Cerebellar cortex (tissue), 1 donor: ENCODE results near the gene LPAR2.

Experiments used
- DNase-seq: peaks from one replicate; pipeline ENCODE4 v3.0.0-alpha.2; 2015; ENCODE audit warnings: low spot score

LPAR2 gene

GRCh38 chr19:19653597-19654147 is 25.7 kb upstream of the LPAR2 start:
- DNase-seq, result no peak

- no peak for DNase-seq
Measured at GRCh38 chr19:19652482-19653295, 24.7 kb upstream of the LPAR2 start.

GRCh38 chr19:19651076-19651475 is 23.1 kb upstream of the LPAR2 start:
- DNase-seq, result peak; percentile 61

GRCh38 chr19:19650331-19650730 is 22.3 kb upstream of the LPAR2 start:
- DNase-seq, result no peak

DNA sequence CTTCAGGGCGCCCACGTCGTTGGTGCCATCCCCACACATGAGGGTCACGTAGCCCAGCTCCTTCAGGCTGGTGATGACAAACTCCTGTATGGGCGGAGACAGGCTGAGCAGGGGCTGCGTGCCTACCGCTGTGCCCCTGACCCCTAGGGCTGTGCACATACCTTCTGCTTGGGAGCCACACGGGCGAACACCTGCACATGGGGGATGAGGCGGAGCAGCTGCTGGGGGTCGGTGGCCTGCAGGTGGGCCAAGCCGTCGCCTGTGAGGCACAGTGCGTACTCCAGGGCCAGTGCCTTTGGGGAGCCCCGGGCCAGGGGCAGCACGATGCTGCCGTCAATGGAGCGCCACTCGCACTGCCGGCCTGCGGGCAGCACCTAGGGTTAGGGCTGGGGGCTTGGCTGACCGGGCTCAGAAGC is 21.6 kb upstream of the LPAR2 start:
- no peak for DNase-seq

DNA sequence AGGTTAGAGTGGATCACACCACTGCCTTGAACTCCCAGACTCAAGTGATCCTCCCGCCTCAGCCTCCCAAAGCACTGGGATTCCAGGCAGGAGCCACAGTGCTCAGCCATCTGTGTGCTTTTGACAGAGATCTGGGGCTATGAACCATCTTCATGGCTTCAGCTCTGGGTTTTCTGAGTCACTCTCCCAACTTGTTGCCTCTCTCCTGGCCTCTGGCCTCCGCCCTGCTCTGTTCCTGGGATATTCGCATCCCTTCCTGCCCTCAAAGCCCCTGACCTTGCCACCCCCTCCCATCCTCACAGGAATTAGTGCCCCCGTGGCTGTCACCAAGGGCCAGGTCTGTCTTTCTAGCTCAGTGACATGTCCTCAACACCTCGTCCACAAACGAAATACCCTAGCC is 21.1 kb upstream of the LPAR2 start:
- DNase-seq, result no peak

DNA sequence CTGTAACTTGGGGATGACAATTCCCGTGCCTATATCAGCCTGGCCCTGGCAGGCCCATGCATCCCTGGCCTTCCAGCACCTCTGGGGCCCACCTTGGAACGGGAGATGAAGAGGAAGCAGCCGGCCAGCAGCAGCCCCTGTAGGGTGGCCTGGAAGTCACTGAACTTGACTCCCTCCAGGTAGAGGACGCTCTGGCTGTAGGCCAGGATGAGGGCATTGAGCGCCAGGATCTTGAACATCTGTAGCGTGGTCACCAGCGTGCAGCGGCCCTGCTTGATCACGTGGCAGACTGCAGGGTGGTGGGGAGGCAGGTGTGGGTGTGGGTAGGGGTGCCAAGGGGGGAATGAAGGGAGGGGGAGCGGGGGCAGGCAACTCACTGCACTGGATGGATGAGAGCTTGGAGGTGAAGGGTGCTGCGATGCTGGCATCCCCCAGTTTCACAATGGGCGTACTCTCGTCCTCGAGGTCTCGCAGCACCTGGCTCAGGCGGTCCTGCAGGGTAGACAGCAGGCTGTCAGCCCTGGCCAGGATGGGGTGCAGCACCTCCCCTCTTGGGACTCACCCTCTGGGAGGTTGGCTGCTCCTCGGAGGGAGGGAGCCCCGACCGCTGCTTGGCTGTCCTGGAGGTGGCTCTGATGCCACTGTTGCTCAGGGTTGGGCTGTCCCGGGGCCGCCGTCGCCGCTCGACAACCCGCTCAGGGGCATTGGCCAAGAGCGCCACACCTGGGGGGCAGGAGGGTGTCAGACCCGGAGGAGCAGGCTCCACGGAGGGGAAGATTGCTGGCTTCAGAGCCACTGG is 19.2 kb upstream of the LPAR2 start:
- no peak for DNase-seq

GRCh38 chr19:19645233-19645870 is 17.3 kb upstream of the LPAR2 start:
- DNase-seq, result no peak

- no peak for DNase-seq
Measured at GRCh38 chr19:19644054-19644388, 16.0 kb upstream of the LPAR2 start.

DNA sequence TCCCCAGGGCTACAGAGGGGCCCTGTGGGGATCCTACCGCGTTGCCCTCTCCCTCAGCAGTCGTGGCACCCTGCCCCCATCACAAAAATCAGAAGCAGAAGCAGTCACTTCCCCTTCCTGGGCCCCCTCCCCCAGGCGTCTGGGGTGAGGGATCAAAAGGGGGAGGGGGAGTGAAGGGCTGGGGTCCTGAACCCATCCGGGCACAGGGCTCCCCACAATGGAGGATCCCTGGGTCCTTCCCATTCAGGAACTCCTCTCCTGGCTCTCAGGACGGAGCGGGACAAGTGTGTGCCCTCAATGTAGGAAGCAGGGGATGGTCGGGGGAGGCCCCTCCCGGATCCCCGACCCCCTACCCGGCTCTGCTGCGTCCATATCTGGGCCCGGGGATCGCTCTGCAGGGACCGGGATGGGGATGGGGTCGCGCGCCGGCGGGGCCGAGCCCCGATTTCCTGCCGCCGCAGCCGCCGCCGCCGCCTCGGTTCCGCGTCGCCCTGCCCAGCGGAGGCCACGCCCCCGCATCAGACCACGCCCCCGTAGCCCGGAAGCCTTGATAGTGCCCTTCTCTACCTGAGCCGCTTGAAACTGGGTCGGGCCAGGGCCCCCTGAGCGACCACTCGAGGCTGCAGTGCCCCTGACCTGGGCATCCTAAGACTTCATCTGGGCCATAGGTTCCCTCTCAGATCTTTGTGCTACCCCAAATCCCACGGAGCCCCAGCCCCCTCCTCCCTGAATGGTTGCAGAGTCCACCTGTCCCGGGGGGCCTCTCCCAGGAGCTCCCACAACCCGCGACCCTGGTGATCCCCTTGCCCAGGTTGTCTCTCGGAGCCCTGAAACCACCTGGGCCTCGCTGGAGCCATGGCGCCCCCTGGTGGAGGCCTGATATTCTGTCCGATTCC is 15.4 kb upstream of the LPAR2 start, which contains the start of gene GMIP:
Gene GMIP (minus strand): TSS at position 500 of the 896 bp plus-strand sequence. CDS start 128 bp downstream, at position 372.
- DNase-seq, result peak; percentile 66

GRCh38 chr19:19642506-19643157 is 14.6 kb upstream of the LPAR2 start:
- no peak for DNase-seq

DNA sequence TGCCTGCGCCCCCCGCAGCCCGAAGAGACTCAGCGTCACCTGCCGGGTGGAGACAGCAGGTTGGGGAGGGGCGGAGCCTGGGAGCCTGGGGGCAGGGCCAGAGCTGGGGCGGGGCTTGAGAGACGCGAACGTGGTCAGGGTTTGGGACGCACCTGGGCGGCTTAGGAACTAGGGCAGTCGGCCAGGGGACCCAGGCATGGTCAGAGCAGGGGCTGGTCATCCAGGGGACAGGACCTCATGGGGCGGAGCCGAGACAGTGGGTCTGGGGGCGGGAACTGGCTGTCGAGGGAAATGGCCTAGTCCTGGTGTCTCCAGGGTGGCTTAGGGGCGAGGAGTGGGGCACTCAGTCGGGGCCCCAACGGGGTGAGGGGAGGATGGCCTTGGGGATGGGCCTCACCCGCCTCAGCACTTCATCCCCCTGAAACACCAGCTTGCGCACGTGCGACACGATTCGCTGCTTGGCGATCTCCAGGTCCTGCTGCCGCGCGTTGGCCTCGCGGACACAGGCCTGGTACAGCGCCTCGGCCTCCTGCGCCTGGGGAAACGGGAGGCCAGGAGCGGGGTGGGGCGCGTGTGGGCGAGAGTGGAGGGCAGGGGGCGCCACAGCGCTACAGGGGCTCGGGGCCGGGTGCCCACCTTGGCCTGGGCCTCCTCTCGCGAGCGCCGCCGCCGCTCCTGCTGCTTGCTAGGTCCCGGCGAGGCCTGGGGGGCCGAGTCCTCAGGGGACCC is 9.7 kb upstream of the LPAR2 start:
- no peak for DNase-seq

GRCh38 chr19:19637186-19637522 is 9.1 kb upstream of the LPAR2 start:
- no peak for DNase-seq

- no peak for DNase-seq
Measured at GRCh38 chr19:19636573-19637185, 8.7 kb upstream of the LPAR2 start.

- no peak for DNase-seq
Measured at GRCh38 chr19:19635313-19635702, 7.3 kb upstream of the LPAR2 start.

DNA sequence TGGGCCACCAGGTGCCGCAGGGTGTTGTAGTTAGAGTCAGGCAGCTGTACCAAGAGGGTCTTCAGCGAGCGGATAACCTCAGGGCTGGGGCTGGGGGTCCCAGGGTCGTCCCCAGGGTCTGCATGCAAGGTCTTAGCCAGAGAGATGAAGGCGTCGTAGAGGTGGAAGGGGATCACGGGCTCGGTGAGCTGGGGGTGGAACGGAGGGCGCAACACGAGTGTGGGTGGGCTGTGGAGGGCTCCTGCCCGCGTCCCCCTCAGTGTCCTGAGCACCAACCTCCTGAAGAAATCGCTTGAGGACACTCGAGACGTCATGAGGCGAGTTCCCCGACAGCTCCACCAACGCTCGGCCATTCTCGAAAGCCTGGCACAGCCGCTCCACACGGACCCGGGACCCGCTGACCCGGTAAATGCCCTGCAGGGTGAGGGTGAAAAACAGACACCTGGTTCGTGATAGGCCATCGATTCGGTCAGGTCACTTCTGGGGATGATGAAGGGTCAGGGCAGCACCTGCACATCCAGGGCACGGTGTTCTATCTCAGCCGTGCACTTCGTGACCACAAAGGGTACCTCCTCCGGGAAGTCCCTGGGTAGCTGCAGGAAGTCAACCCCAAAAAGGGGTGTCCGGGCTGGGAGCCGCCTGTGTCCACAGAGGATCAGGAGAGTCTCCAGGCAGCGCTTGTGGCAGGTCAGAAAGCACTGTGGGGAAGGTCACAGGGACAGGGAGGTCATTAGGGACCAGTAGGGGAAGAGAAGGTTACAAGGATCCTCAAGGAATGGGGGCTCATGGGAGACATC is 6.7 kb upstream of the LPAR2 start:
- DNase-seq, result no peak

DNA sequence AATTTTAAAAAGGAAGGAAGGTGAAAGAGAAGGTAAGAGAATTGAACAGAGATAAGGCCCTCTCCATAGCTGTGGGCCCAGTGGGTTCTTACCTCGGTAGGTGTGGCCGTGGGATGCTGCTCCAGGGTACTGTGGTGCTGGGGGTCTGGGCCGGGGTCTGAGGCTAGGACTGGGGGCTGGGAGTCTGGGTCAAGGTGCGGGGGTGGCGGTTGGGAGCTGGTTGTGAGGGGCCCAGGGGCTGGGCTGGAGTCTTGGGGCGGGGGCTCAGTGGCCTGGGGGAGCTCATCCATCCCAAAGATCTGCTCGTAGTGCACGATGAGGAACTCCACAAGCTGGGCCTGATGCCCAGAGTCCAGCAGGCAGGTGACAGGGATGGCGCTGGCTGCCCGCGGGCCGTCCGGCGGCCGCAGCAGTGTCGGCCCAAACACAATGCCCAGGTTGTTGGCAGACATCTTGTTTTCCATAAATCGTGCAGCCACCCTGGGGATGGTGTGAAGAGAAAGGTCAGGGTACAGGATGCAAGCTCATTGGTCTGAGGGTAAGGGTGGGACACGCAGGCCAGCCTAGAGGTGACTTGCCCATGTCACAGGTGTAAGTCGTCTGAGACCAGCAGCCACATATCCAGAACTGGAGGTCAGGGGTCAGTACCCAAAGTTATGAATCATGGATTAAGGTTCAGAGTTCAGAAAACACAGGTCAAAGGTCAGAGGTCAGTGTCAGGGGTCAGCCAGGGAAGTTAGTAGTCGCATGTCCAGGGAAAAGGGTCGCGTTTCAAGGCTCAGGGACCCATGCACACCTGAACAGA is 5.9 kb upstream of the LPAR2 start:
- no peak for DNase-seq

- no peak for DNase-seq
Measured at GRCh38 chr19:19632661-19633060, 4.6 kb upstream of the LPAR2 start.
